ENCODE data around the gene OCSTAMP.

GRCh38 chr20:46569961-46570360 lies 19.5 kb upstream of the OCSTAMP start:
- TF ChIP-seq EP300 (IDR thresholded peaks at IDR 0.05): no peak
- TF ChIP-seq POLR2A (IDR thresholded peaks at IDR 0.05; ENCODE audit: low read depth): no peak

All from esophagus muscularis mucosa (tissue), 2 donors.